OCI-LY1 (cell line): Measurements from ENCODE around the gene TRIM56.

Source experiments
- H2AFZ ChIP-seq: fragments of 200-600 bp; sonication (generic), shearing (Covaris generic); 2 replicates; pipeline ENCODE4 v1.6.0; 2014; ENCODE audit warnings: antibody characterized with exemption, mild to moderate bottlenecking, low read length
- H3F3A ChIP-seq: fragments of 200-600 bp; sonication (generic), shearing (Covaris generic); 2 replicates; pipeline ENCODE4 v1.6.0; 2014; ENCODE audit warnings: mild to moderate bottlenecking, antibody characterized with exemption, low read length, moderate library complexity; ENCODE audit not compliant: insufficient read depth
- H3K27ac ChIP-seq: fragments of 200-600 bp; sonication (generic); 2 replicates; pipeline ENCODE4 v1.5.1; 2014; ENCODE audit warnings: low read length, mixed run types, mild to moderate bottlenecking, low read depth; ENCODE audit not compliant: poor library complexity, severe bottlenecking
- H3K27me3 ChIP-seq: fragments of 200-600 bp; sonication (generic); 2 replicates; pipeline ENCODE4 v1.6.0; 2014; ENCODE audit warnings: antibody characterized with exemption, mild to moderate bottlenecking, low read length, moderate library complexity; ENCODE audit not compliant: insufficient read depth
- H3K36me3 ChIP-seq: fragments of 200-600 bp; sonication (generic); 2 replicates; pipeline ENCODE4 v1.6.1; 2014; ENCODE audit warnings: mild to moderate bottlenecking, antibody characterized with exemption, low read length, moderate library complexity, mixed read lengths; ENCODE audit not compliant: insufficient read depth
- H3K4me1 ChIP-seq: fragments of 200-600 bp; sonication (generic); 2 replicates; pipeline ENCODE4 v1.5.1; 2014; ENCODE audit warnings: mild to moderate bottlenecking, low read length, moderate library complexity; ENCODE audit not compliant: insufficient read depth, severe bottlenecking
- H3K4me2 ChIP-seq: fragments of 200-600 bp; sonication (generic), shearing (Covaris generic); 2 replicates; pipeline ENCODE4 v1.6.1; 2014; ENCODE audit warnings: low read length
- H3K4me3 ChIP-seq: fragments of 200-600 bp; sonication (generic); 2 replicates; pipeline ENCODE4 v1.5.1; 2014; ENCODE audit warnings: low read length, low read depth, mild to moderate bottlenecking, mixed read lengths; ENCODE audit not compliant: poor library complexity, severe bottlenecking
- H3K79me2 ChIP-seq: fragments of 200-600 bp; shearing (Covaris generic); 2 replicates; pipeline ENCODE4 v1.6.1; 2016; ENCODE audit warnings: mixed run types, low read length, mixed read lengths; ENCODE audit not compliant: insufficient read depth
- H3K9ac ChIP-seq: fragments of 200-600 bp; sonication (generic), shearing (Covaris generic); 2 replicates; pipeline ENCODE4 v1.6.1; 2014; ENCODE audit warnings: mild to moderate bottlenecking, low read length, mixed read lengths
- H3K9me2 ChIP-seq: fragments of 200-600 bp; sonication (generic), shearing (Covaris generic); 2 replicates; pipeline ENCODE4 v1.6.1; 2014; ENCODE audit warnings: low read depth, mild to moderate bottlenecking, low read length, mixed read lengths
- H3K9me3 ChIP-seq: fragments of 200-600 bp; shearing (Covaris generic); 2 replicates; pipeline ENCODE4 v1.6.1; 2014; ENCODE audit warnings: low read length, mixed read lengths
- H4K20me1 ChIP-seq: fragments of 200-600 bp; sonication (generic), shearing (Covaris generic); 2 replicates; pipeline ENCODE4 v1.6.0; 2016; ENCODE audit warnings: mild to moderate bottlenecking, low read length; ENCODE audit not compliant: insufficient read depth
- CTCF ChIP-seq: fragments of 200-600 bp; sonication (generic), shearing (Covaris generic); IDR thresholded peaks from 2 replicates; pipeline ENCODE4 v1.5.1; 2017; ENCODE audit warnings: mild to moderate bottlenecking, antibody characterized with exemption, low read length, moderate library complexity, mixed read lengths
- EZH2 ChIP-seq: fragments of 200-600 bp; sonication (generic), shearing (Covaris generic); IDR thresholded peaks from 2 replicates; pipeline ENCODE4 v1.8.0; 2017; ENCODE audit warnings: borderline replicate concordance, mixed run types, mild to moderate bottlenecking, antibody characterized with exemption, low read length, moderate library complexity, mixed read lengths

Gene TRIM56

GRCh38 chr7:101121991-101122932, 37.0 kb downstream of the TRIM56 start:
- H3K79me2 ChIP-seq, result no peaks in the 10 kb centered on the region
- no peak overlapping the region for H3K4me2 ChIP-seq
- H3K27ac ChIP-seq, result no peak overlapping the region
- no peaks in the 10 kb centered on the region for H3F3A ChIP-seq
- H3K4me1 ChIP-seq, result peaks cover 13% of the 10 kb centered on the region
- H3K9me3 ChIP-seq, result no peaks in the 10 kb centered on the region
- no peak overlapping the region for H2AFZ ChIP-seq
- H3K9me2 ChIP-seq, result no peaks in the 10 kb centered on the region
- H3K27me3 ChIP-seq, result peaks cover 7% of the 10 kb centered on the region
- H3K36me3 ChIP-seq, result no peaks in the 10 kb centered on the region
- TF ChIP-seq EZH2, result no peak
- no peak for TF ChIP-seq CTCF
- H3K9ac ChIP-seq, result no peak overlapping the region
- no peak overlapping the region for H3K4me3 ChIP-seq
- no peaks in the 10 kb centered on the region for H4K20me1 ChIP-seq

- no peak overlapping the region for H3K4me3 ChIP-seq
- no peaks in the 10 kb centered on the region for H3F3A ChIP-seq
- H3K9ac ChIP-seq, result no peak overlapping the region
- H3K4me2 ChIP-seq, result no peak overlapping the region
- no peaks in the 10 kb centered on the region for H4K20me1 ChIP-seq
- H3K36me3 ChIP-seq, result no peaks in the 10 kb centered on the region
- H3K9me3 ChIP-seq, result no peaks in the 10 kb centered on the region
- no peak overlapping the region for H2AFZ ChIP-seq
- H3K27me3 ChIP-seq, result peaks cover 7% of the 10 kb centered on the region
- H3K9me2 ChIP-seq, result no peaks in the 10 kb centered on the region
- H3K79me2 ChIP-seq, result no peaks in the 10 kb centered on the region
- no peak for TF ChIP-seq CTCF
- no peak for TF ChIP-seq EZH2
- H3K4me1 ChIP-seq, result peaks cover 14% of the 10 kb centered on the region
- H3K27ac ChIP-seq, result no peak overlapping the region
Measured at GRCh38 chr7:101122933-101123702, 37.8 kb downstream of the TRIM56 start.

- H3K27me3 ChIP-seq, result peaks cover 7% of the 10 kb centered on the region
- H3K4me1 ChIP-seq, result peaks cover 14% of the 10 kb centered on the region
- H3K9me3 ChIP-seq, result no peaks in the 10 kb centered on the region
- H4K20me1 ChIP-seq, result no peaks in the 10 kb centered on the region
- no peak overlapping the region for H3K4me2 ChIP-seq
- H3F3A ChIP-seq, result no peaks in the 10 kb centered on the region
- H3K79me2 ChIP-seq, result no peaks in the 10 kb centered on the region
- no peak for TF ChIP-seq EZH2
- no peak for TF ChIP-seq CTCF
- no peak overlapping the region for H3K4me3 ChIP-seq
- H2AFZ ChIP-seq, result no peak overlapping the region
- H3K9me2 ChIP-seq, result no peaks in the 10 kb centered on the region
- H3K36me3 ChIP-seq, result no peaks in the 10 kb centered on the region
- no peak overlapping the region for H3K9ac ChIP-seq
- H3K27ac ChIP-seq, result no peak overlapping the region
Measured at GRCh38 chr7:101123703-101124068, 38.4 kb downstream of the TRIM56 start.
